Cardiac fibroblast (primary cell): ENCODE data around the gene LPP.

ENCODE experiments used
- DNase-seq, 2 donors: peaks; one replicate each; pipeline versions ENCODE4 v3.0.0 to v3.0.0-alpha.2; 2010; ENCODE audit warnings: low read depth in 2 of 2
- H3K4me3 ChIP-seq, 2 donors: replicated peaks in 1 of 2; 1 replicate in 1 of 2; 2 replicates in 1 of 2; pipeline ENCODE4 v1.5.1; 2011; ENCODE audit warnings: low read depth in 2 of 2, low read length in 2 of 2, mild to moderate bottlenecking in 2 of 2, moderate library complexity in 1 of 2
- CTCF ChIP-seq: IDR thresholded peaks from one replicate; pipeline ENCODE4 v1.5.1; 2011; ENCODE audit warnings: low read depth, mild to moderate bottlenecking, low read length, inconsistent platforms

LPP gene

GRCh38 chr3:188431553-188431952, 277.6 kb downstream of the LPP start:
- H3K4me3 ChIP-seq, result no peak overlapping the region
- no peak for TF ChIP-seq CTCF
- peak; percentile 68 to 94 for DNase-seq

- TF ChIP-seq CTCF, result no peak
- peak; percentile 66 to 84 for DNase-seq
- H3K4me3 ChIP-seq, result no peak overlapping the region
Observed at GRCh38 chr3:188432802-188433520, 279.0 kb downstream of the LPP start.

GRCh38 chr3:188433521-188434150, 279.7 kb downstream of the LPP start:
- no peak overlapping the region for H3K4me3 ChIP-seq
- no peak for TF ChIP-seq CTCF
- DNase-seq, result no peak

- H3K4me3 ChIP-seq, result no peak overlapping the region
- DNase-seq, result no peak
- no peak for TF ChIP-seq CTCF
Observed at GRCh38 chr3:188434594-188434993, 280.6 kb downstream of the LPP start.

GRCh38 chr3:188435266-188435665, 281.3 kb downstream of the LPP start:
- DNase-seq, result no peak
- H3K4me3 ChIP-seq, result no peak overlapping the region
- TF ChIP-seq CTCF, result no peak

GRCh38 chr3:188437926-188438325, 284.0 kb downstream of the LPP start:
- no peak for TF ChIP-seq CTCF
- no peak for DNase-seq
- H3K4me3 ChIP-seq, result no peak overlapping the region

- TF ChIP-seq CTCF, result no peak
- H3K4me3 ChIP-seq, result no peak overlapping the region
- DNase-seq, result no peak
Observed at GRCh38 chr3:188439080-188439479, 285.1 kb downstream of the LPP start.
